Urinary bladder (tissue), 4 donors: Measurements from ENCODE around the gene BAX. TPM values are rescaled to one million over a fixed set of nuclear protein-coding genes. Genes with fewer than 3 reads are reported as not detected.
A peak's percentile ranks its signal among the peaks of the same experiment; 100 is the strongest.
"Not testable (repeated sequence)": the region's sequence is repeated elsewhere in the genome, so short reads cannot be mapped to it uniquely, and the experiment has no call there.

Experiments used
- DNase-seq: peaks from one replicate; pipeline ENCODE4 v3.0.0-alpha.2; 2015; ENCODE audit errors: extremely low spot score
- H3K27ac ChIP-seq: one replicate; pipeline ENCODE4 v1.5.1; 2013; ENCODE audit warnings: low read depth, mild to moderate bottlenecking, moderate library complexity
- H3K36me3 ChIP-seq: one replicate; pipeline ENCODE4 v1.6.1; 2013; ENCODE audit warnings: mild to moderate bottlenecking, moderate library complexity; ENCODE audit not compliant: insufficient read depth
- H3K4me1 ChIP-seq: one replicate; pipeline ENCODE4 v1.6.1; 2013; ENCODE audit warnings: mild to moderate bottlenecking, moderate library complexity; ENCODE audit not compliant: insufficient read depth
- H3K4me3 ChIP-seq: one replicate; pipeline ENCODE4 v1.5.1; 2013; ENCODE audit warnings: low read depth, low read length
- WGBS: extraction: QIAGEN DNeasy Blood & Tissue Kit; methylation state at CpG from one replicate; pipeline ENCODE4 v1.1.7; 2013; 5-methylcytosine and 5-hydroxymethylcytosine counted together
- polyA plus RNA-seq: library from polyadenylated mRNA; stranded (reverse); fragments of 200-250 nt; gene quantifications from one replicate; pipeline ENCODE4 v1.2.3, GENCODE V29; 2013
- total RNA-seq: library from RNA; depleted of rRNA; stranded (reverse); fragments of >200 nt; gene quantifications from one replicate; pipeline ENCODE4 v1.2.3, GENCODE V29; 2014
- donor health status: healthy with polysubstance abuse.
- donor health status: healthy.

BAX gene
- 13.1 TPM for total RNA-seq
- polyA plus RNA-seq = 73.0 TPM

DNA sequence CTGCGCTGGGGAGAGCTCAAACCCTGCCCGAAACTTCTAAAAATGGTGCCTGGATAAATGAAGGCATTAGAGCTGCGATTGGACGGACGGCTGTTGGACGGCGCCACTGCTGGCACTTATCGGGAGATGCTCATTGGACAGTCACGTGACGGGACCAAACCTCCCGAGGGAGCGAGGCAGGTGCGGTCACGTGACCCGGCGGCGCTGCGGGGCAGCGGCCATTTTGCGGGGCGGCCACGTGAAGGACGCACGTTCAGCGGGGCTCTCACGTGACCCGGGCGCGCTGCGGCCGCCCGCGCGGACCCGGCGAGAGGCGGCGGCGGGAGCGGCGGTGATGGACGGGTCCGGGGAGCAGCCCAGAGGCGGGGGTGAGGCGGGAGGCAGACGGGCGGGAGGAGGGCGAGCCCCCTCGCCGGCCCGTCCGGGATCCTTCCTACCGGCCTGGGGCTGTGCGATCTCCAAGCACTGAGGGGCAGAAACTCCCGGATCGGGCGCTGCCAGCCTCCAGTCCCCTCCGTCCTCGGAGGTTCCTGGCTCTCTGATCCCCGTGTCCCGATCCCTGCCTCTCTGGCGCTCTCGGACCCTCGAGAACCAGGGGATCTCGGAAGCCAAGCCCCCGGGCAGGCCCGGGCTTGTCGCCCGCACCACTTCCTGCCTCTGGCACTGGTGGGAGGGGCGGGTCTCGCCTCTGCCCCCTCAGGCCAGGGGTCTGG, at the start of gene BAX:
Gene BAX (plus strand): TSS at position 281 of the 713 bp plus-strand sequence. CDS start 54 bp downstream, at position 335.
- Histone ChIP-seq H3K36me3 (no peaks in the 10 kb centered on the region), H3K4me1 (no peaks in the 10 kb centered on the region), H3K27ac (peak within 1 kb of the TSS; percentile 56), H3K4me3 (peak within 1 kb of the TSS; percentile 72)
- WGBS = under 1% methylated on average over 70 of the region's 71 CpGs
- DNase-seq = peak; percentile 81

DNA sequence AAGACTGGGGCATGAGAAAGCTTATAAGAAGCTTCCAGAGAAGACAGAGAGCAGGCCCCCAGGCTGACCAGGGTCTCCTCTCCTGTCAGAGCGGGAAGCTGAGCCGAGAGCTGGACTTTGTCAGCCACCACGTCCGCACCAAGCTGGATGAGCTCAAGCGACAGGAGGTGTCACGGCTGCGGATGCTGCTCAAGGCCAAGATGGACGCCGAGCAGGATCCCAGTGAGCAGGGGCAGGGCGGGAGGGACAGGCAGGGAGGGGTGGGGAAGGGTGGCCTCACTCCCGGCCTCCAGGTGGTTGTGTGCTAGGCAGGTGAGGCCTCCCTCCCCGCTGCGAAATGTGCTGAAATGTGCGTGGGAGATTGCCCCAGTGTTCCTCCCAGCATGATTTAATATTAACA, 49.0 kb upstream of the BAX start:
- DNase-seq = no peak
- Histone ChIP-seq H3K4me3 (no peak overlapping the region), H3K36me3 (no peaks in the 10 kb centered on the region), H3K4me1 (peaks cover 2% of the 10 kb centered on the region), H3K27ac (no peak overlapping the region)
- WGBS = 84% methylated on average over 14 of the region's 14 CpGs

DNA sequence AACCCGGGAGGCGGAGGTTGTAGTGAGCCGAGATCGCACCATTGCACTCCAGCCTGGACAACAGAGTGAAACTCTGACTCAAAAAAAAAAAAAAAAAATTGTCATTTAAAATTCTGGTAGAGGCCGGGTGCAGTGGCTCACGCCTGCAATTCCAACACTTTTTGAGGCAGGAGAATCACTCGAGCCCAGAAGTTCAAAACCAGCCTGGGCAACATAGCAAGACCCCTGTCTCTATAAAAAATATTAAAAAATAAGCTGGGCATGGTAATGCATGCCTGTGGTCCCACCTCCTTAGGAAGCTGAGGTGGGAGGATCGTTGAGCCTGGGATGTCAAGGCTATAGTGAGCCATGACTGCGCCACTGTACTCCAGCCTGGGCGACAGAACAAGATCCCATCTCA, 48.4 kb upstream of the BAX start:
- H3K27ac ChIP-seq = no peak overlapping the region
- H3K4me3 ChIP-seq = no peak overlapping the region
- DNase-seq = no peak
- WGBS = 96% methylated on average over 10 of the region's 10 CpGs
- H3K4me1 ChIP-seq = peaks cover under 1% of the 10 kb centered on the region
- no peaks in the 10 kb centered on the region for H3K36me3 ChIP-seq

DNA sequence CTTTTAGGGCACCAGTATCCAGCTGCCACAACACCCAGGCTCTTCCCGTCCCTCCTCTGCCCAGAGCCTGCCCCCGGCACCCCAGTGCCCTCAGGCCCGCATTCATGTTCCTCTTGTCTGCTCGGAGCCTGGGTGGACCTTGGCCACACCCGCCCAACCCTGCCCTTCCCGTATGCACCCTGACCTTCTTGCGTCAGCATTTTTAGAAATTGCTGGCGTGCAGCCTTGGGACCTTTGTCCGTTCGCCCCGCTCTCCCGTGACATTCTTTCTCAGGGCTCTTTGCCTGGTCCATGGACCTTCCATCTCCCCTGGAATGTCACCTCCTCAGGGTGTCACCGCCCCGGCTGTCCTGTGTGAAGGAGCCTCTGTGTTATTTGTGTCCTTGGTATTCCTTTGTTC, 47.0 kb upstream of the BAX start:
- no peak for DNase-seq
- Histone ChIP-seq H3K4me3 (no peak overlapping the region), H3K4me1 (no peaks in the 10 kb centered on the region), H3K36me3 (no peaks in the 10 kb centered on the region), H3K27ac (no peak overlapping the region)
- 90% methylated on average over 14 of the region's 14 CpGs for WGBS

DNA sequence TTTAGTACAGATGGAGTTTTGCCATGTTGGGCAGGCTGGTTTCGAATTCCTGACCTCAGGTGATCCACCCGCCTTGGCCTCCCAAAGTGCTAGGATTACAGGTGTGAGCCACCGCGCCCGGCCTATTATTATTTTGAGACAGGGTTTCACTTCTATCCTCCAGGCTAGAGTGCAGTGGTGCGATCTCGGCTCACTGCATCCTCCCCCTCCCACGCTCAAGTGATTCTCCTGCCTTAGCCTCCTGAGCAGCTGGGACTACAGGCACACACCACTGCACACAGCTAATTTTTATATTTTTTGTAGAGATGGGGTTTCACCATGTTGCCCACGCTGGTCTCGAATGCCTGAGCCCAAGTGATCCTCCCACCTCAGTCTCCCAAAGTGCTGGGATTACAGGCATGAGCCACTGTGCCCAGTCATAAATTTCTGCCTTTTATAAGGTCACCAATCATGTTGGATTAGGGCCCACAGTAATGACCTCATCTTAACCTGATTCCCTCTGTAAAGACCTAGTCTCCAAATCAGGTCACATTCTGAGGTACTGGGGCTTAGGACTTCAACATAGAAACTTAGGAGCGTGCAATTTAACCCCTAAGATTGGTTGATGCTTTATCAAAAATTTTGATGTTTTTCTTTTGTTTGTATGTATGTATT, 45.1 kb upstream of the BAX start:
- WGBS = 95% methylated on average over 11 of the region's 11 CpGs
- not testable (repeated sequence) for H3K27ac ChIP-seq, DNase-seq, H3K4me3 ChIP-seq, H3K36me3 ChIP-seq, H3K4me1 ChIP-seq

DNA sequence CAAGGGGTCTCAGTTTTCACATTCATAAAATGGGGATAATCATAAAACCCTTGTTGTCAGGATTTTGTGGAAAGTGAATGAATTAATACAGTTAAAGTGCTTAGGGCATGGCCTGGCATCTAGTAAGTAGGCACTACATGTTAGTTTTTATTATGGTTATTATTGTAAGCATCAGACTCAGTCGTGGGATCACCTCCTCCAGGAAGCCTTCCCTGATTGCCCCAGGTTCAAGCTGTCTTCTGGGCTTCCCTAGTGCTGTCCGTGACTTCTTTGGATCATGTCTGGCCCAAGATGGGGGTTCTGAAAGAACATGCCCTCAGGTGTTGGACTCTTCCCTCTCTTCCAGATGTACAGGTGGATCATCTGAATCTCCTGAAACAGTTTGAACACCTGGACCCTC, 43.9 kb upstream of the BAX start:
- WGBS = 91% methylated on average over 2 of the region's 2 CpGs
- no peak overlapping the region for H3K4me3 ChIP-seq
- no peak overlapping the region for H3K27ac ChIP-seq
- H3K4me1 ChIP-seq = no peaks in the 10 kb centered on the region
- peaks cover 3% of the 10 kb centered on the region for H3K36me3 ChIP-seq
- no peak for DNase-seq

DNA sequence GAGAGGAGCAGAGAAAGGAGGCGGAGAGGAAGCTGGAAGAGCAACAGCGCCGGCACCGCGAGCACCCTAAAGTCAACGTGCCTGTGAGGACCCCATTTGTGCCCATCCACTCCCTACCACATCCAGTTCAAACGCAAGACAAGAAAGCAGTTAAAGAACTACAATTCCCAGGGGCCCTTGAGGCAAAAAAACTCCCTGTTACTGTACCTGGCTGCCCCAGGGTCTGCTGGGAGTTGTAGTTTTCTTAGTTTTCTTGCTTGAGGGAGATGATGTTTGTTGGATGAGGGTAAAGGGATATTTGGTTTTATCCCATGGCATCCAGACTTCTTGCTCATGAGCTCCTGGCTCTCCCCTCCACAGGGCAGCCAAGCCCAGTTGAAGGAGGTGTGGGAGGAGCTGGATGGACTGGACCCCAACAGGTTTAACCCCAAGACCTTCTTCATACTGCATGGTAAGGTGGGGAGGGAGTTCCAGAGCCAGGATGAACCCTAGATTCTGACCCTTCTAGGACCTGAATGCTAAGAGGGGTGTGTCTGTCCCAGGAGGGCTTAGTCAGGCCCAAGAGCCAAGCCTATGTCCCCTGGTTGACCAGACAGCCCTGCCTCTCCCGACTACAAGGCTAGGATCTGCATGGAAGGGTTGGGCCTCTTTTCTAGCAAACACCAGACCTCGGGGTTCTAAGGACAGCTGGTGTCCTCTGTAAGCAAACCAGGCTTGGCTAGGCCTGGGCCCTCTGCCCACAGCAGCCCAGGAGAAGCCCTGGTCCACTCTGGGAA, 41.4 kb upstream of the BAX start:
- Histone ChIP-seq H3K4me3 (no peak overlapping the region), H3K27ac (no peak overlapping the region), H3K36me3 (peaks cover 3% of the 10 kb centered on the region), H3K4me1 (no peaks in the 10 kb centered on the region)
- WGBS = 93% methylated on average over 9 of the region's 9 CpGs
- DNase-seq = no peak

DNA sequence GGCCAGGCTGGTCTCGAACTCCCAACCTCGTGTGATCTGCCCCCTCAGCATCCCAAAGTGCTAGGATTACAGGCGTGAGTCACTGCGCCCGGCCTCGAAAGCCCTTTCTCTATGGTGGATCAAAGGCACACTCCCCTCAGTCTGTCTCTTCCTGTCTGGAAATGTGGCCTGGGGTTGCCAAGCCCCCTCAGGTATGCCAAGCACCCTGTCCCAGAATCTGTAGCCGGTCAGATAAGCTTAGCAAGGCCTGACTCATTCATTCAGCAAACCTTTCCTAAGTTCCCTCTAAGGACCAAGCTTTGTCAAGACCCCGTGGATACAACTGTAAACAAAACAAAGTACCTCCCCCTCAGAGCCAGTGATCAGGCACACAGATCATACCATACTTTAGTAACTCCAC, 40.5 kb upstream of the BAX start:
- no peaks in the 10 kb centered on the region for H3K4me1 ChIP-seq
- H3K36me3 ChIP-seq = peaks cover 3% of the 10 kb centered on the region
- no peak overlapping the region for H3K27ac ChIP-seq
- 92% methylated on average over 8 of the region's 8 CpGs for WGBS
- H3K4me3 ChIP-seq = no peak overlapping the region
- no peak for DNase-seq

DNA sequence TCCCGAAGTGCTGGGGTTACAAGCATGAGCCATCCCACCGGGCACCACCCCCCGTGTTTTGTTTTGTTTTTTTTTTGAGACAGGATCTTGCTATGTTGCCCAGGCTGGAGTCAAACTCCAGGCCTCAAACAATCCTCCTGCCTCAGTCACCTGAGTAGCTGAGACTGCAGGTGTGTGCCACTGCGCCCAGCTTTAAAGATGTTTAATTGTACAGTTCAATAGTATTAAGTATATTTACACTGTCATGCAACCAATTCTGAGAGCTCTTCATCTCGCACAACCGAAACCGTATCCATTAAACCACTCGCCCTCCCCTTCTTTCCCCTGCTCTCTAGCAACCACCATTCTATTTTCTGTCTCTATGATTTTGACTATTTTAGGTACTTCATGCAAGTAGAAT, 38.9 kb upstream of the BAX start:
- H3K36me3 ChIP-seq = peaks cover 3% of the 10 kb centered on the region
- DNase-seq = no peak
- no peak overlapping the region for H3K27ac ChIP-seq
- H3K4me1 ChIP-seq = no peaks in the 10 kb centered on the region
- WGBS = 87% methylated on average over 8 of the region's 8 CpGs
- H3K4me3 ChIP-seq = no peak overlapping the region

DNA sequence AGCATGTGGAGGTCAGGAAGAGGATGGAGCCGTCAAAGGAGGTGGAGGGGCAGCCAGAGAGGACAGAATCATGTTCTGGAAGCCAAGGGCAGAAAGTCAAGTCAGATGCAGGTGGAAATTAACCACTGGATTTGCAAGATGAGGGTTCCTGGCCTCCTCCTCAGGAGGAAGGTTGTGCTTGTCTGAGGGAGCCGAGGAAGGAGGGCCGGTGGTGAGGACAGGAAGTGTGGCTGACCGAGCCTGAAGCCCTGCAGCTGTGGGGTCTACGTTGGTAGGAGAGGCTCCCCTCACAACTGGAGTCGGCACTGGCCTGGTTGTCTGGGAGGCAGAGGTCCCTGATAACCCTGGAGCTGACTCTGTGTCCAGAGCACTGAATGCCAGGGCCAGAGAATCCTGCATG, 36.6 kb upstream of the BAX start:
- no peak for DNase-seq
- Histone ChIP-seq H3K4me1 (no peaks in the 10 kb centered on the region), H3K27ac (no peak overlapping the region), H3K36me3 (peaks cover 3% of the 10 kb centered on the region), H3K4me3 (no peak overlapping the region)
- WGBS = 77% methylated on average over 6 of the region's 6 CpGs

DNA sequence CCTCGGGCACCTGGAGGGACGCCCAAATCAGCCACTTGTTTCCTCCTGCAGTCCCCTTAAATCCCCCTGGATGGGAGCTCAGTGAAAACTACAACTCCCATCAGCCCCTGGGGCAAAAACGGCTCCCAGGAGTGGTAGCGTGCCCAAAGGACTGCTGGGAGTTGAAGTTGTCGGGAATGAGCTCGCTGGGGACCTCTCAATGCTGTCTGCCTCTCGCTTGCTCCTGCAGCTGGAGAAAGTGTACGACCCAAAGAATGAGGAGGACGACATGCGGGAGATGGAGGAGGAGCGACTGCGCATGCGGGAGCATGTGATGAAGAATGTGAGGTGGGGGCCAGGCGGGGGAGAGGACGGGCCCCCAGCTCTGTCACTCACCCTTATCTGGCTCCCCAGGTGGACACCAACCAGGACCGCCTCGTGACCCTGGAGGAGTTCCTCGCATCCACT, 35.9 kb upstream of the BAX start:
- no peak overlapping the region for H3K4me3 ChIP-seq
- H3K4me1 ChIP-seq = no peaks in the 10 kb centered on the region
- 85% methylated on average over 18 of the region's 18 CpGs for WGBS
- no peak overlapping the region for H3K27ac ChIP-seq
- no peak for DNase-seq
- H3K36me3 ChIP-seq = peaks cover 3% of the 10 kb centered on the region

DNA sequence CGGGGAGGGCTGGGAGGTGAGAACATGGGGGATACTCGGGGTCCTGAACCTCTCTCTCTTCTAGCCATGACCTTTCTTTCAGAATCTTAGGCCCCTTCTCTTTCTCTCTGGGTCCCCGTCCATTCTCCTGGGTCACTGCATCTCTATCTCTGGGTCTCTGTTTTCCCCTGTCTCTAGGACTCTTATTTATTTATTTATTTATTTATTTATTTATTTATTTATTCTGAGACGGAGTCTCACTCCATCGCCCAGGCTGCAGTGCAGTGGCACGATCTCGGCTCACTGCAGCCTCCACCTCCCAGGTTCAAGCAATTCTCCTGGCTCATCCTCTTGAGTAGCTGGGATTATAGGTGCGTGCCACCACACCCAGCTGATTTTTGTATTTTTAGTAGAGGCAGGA, 35.4 kb upstream of the BAX start:
- DNase-seq, H3K36me3 ChIP-seq: not testable (repeated sequence)
- WGBS = 93% methylated on average over 8 of the region's 8 CpGs

DNA sequence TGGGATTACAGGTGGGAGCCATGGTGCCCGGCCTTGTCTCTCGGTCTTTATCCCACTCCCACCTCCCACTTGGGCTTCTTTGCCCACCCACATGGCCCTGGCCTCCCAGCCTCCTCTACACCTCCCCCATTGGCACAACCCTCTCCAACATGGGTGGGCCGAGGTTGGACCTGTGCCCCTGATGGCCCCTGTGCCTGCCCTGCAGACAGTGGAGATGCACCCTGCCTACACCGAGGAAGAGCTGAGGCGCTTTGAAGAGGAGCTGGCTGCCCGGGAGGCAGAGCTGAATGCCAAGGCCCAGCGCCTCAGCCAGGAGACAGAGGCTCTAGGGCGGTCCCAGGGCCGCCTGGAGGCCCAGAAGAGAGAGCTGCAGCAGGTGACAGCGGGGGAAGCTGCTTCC, 33.7 kb upstream of the BAX start:
- no peaks in the 10 kb centered on the region for H3K4me1 ChIP-seq
- no peak overlapping the region for H3K27ac ChIP-seq
- H3K36me3 ChIP-seq = no peaks in the 10 kb centered on the region
- H3K4me3 ChIP-seq = no peak overlapping the region
- WGBS = 90% methylated on average over 10 of the region's 10 CpGs
- no peak for DNase-seq

More for the DNA sequence above, 35.4 kb upstream of the BAX start:
- not testable (repeated sequence) for H3K27ac ChIP-seq, H3K4me1 ChIP-seq, H3K4me3 ChIP-seq
